Breast epithelium (tissue), 4 donors: ENCODE measurements around the gene CHMP4B. TPM values are rescaled to one million over a fixed set of nuclear protein-coding genes. Genes with fewer than 3 reads are reported as not detected.

Experiments used
- DNase-seq, 2 donors: peaks; one replicate each; pipeline ENCODE4 v3.0.0-alpha.2; 2019; ENCODE audit warnings: low spot score in 2 of 2
- H3K27ac ChIP-seq, 2 donors: fragments of 200-600 bp; sonication (generic) in 1 of 2; one replicate each; pipeline ENCODE4 v1.5.1; 2016 to 2019; ENCODE audit warnings: mild to moderate bottlenecking in 1 of 2
- H3K27me3 ChIP-seq, 2 donors: fragments of 200-600 bp; sonication (generic) in 1 of 2; one replicate each; pipeline versions ENCODE4 v1.5.1 to v1.6.0; 2017 to 2019; ENCODE audit warnings: control low read depth in 1 of 2, mild to moderate bottlenecking in 1 of 2
- H3K36me3 ChIP-seq: fragments of 200-600 bp; one replicate; pipeline ENCODE4 v1.5.1; 2019
- H3K4me1 ChIP-seq, 2 donors: fragments of 200-600 bp; sonication (generic); one replicate each; pipeline ENCODE4 v1.5.1; 2016 to 2019; ENCODE audit warnings: control low read depth in 1 of 2
- H3K4me3 ChIP-seq, 3 donors: fragments of 200-600 bp; sonication (generic); 1 replicate in 2 of 3; 2 replicates in 1 of 3; pipeline ENCODE4 v1.5.1; 2016 to 2019; ENCODE audit warnings: mild to moderate bottlenecking in 3 of 3, moderate library complexity in 2 of 3
- H3K9me3 ChIP-seq, 2 donors: fragments of 200-600 bp; sonication (generic) in 1 of 2; one replicate each; pipeline ENCODE4 v1.5.1; 2016 to 2019; ENCODE audit warnings: control low read depth in 1 of 2
- CTCF ChIP-seq, 3 donors: fragments of 450-650 bp; IDR thresholded peaks; one replicate each; pipeline ENCODE4 v1.5.1; 2016 to 2017; ENCODE audit warnings: antibody characterized with exemption in 3 of 3, mild to moderate bottlenecking in 3 of 3, moderate library complexity in 3 of 3
- POLR2A ChIP-seq: fragments of 450-650 bp; IDR thresholded peaks from one replicate; pipeline ENCODE4 v1.6.1; 2016; ENCODE audit warnings: antibody characterized with exemption, mild to moderate bottlenecking, moderate library complexity
- POLR2AphosphoS5 ChIP-seq, 3 donors: sonication (generic); formaldehyde crosslinking; IDR thresholded peaks; one replicate each; pipeline ENCODE4 v1.6.1; 2017; ENCODE audit warnings: antibody characterized with exemption in 3 of 3
- intact Hi-C: fragments of 100-400 bp; cut with DNase I; formaldehyde crosslinking; loops from one replicate; pipeline ENCODE4 v1.15.1; 2023; ENCODE audit warnings: low total_unique reads
- total RNA-seq, 3 donors: library from RNA; depleted of rRNA; stranded (reverse); fragments of >200 nt; gene quantifications; one replicate each; pipeline ENCODE4 v1.1.0, GENCODE V29; 2016

CHMP4B gene
- total RNA-seq, 3 donors from 2014 or later: 76.4 to 106 (median 95.4) TPM

GRCh38 chr20:33767777-33768138 is 43.4 kb upstream of the CHMP4B start:
- Histone ChIP-seq H3K27me3 (no peaks in the 10 kb centered on the region), H3K4me1 (no peaks in the 10 kb centered on the region), H3K27ac (no peak overlapping the region), H3K4me3 (no peak overlapping the region), H3K9me3 (no peaks in the 10 kb centered on the region), H3K36me3 (no peaks in the 10 kb centered on the region)
- DNase-seq: no peak
- intact Hi-C loops: no loop called here
- no peak for TF ChIP-seq POLR2A
- TF ChIP-seq CTCF (IDR thresholded peaks at IDR 0.05): no peak
- TF ChIP-seq POLR2AphosphoS5 (IDR thresholded peaks at IDR 0.05): no peak

GRCh38 chr20:33769043-33769442 is 42.1 kb upstream of the CHMP4B start:
- intact Hi-C loops: no loop called here
- no peaks in the 10 kb centered on the region for H3K4me1 ChIP-seq
- no peak overlapping the region for H3K4me3 ChIP-seq
- no peaks in the 10 kb centered on the region for H3K36me3 ChIP-seq
- DNase-seq: no peak
- H3K27me3 ChIP-seq: no peaks in the 10 kb centered on the region
- TF ChIP-seq POLR2A (no peak), POLR2AphosphoS5 (IDR thresholded peaks at IDR 0.05) (no peak), CTCF (IDR thresholded peaks at IDR 0.05) (no peak)
- no peak overlapping the region for H3K27ac ChIP-seq
- H3K9me3 ChIP-seq: no peaks in the 10 kb centered on the region

- H3K36me3 ChIP-seq: no peaks in the 10 kb centered on the region
- intact Hi-C loops: no loop called here
- TF ChIP-seq POLR2A: no peak
- no peak for TF ChIP-seq CTCF (IDR thresholded peaks at IDR 0.05)
- TF ChIP-seq POLR2AphosphoS5 (IDR thresholded peaks at IDR 0.05): no peak
- no peak for DNase-seq
- no peak overlapping the region for H3K4me3 ChIP-seq
- no peaks in the 10 kb centered on the region for H3K9me3 ChIP-seq
- H3K27ac ChIP-seq: no peak overlapping the region
- H3K4me1 ChIP-seq: no peaks in the 10 kb centered on the region
- H3K27me3 ChIP-seq: no peaks in the 10 kb centered on the region
Observed at GRCh38 chr20:33770005-33770404, 41.1 kb upstream of the CHMP4B start.

GRCh38 chr20:33771938-33772337 is 39.2 kb upstream of the CHMP4B start:
- intact Hi-C loops: no loop called here
- no peak for DNase-seq
- no peak overlapping the region for H3K27ac ChIP-seq
- H3K4me1 ChIP-seq: no peaks in the 10 kb centered on the region
- no peaks in the 10 kb centered on the region for H3K27me3 ChIP-seq
- no peak overlapping the region for H3K4me3 ChIP-seq
- no peak for TF ChIP-seq POLR2AphosphoS5 (IDR thresholded peaks at IDR 0.05)
- no peak for TF ChIP-seq POLR2A
- TF ChIP-seq CTCF (IDR thresholded peaks at IDR 0.05): no peak
- no peaks in the 10 kb centered on the region for H3K9me3 ChIP-seq
- no peaks in the 10 kb centered on the region for H3K36me3 ChIP-seq

- no peak overlapping the region for H3K4me3 ChIP-seq
- intact Hi-C loops: no loop called here
- no peaks in the 10 kb centered on the region for H3K9me3 ChIP-seq
- no peak for DNase-seq
- no peaks in the 10 kb centered on the region for H3K4me1 ChIP-seq
- H3K27ac ChIP-seq: no peak overlapping the region
- no peaks in the 10 kb centered on the region for H3K27me3 ChIP-seq
- TF ChIP-seq POLR2AphosphoS5 (IDR thresholded peaks at IDR 0.05): no peak
- no peak for TF ChIP-seq POLR2A
- TF ChIP-seq CTCF (IDR thresholded peaks at IDR 0.05): no peak
- H3K36me3 ChIP-seq: no peaks in the 10 kb centered on the region
Observed at GRCh38 chr20:33772439-33772838, 38.7 kb upstream of the CHMP4B start.
